DMS114 treated with DMSO at 0.1 percent for 48 hours (cell line): ENCODE results near the gene SCGB1D2.
"Not testable (repeated sequence)": the region's sequence is repeated elsewhere in the genome, so short reads cannot be mapped to it uniquely, and the experiment has no call there.

Experiments
- DNase-seq: peaks from one replicate; lab custom pipeline; 2025; ENCODE audit not compliant: unreplicated experiment; lab: John Stamatoyannopoulos, UW

SCGB1D2 gene, protein sequence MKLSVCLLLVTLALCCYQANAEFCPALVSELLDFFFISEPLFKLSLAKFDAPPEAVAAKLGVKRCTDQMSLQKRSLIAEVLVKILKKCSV

DNA sequence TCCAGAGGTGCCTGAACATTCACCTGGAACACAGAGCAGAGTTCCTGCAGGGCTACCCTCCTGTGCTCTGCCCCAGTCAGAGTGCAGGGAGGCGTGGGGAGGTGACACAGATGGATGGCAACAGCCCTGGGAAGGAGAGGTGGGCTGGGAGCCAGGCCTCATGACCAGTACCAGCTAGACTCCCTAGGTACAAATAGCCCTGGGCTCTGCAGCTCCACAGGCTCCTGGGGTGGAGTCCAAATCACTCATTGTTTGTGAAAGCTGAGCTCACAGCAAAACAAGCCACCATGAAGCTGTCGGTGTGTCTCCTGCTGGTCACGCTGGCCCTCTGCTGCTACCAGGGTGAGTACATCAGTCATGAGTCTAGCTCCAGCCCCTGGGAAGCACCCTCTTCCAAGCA, at the start of gene SCGB1D2:
TSS of gene SCGB1D2 (plus strand) at position 219 of the 400 bp plus-strand sequence. CDS start at position 288, 69 bp downstream.
- DNase-seq: no peak

GRCh38 chr11:62193952-62194351, 48.1 kb upstream of the SCGB1D2 start:
- no peak for DNase-seq

DNA sequence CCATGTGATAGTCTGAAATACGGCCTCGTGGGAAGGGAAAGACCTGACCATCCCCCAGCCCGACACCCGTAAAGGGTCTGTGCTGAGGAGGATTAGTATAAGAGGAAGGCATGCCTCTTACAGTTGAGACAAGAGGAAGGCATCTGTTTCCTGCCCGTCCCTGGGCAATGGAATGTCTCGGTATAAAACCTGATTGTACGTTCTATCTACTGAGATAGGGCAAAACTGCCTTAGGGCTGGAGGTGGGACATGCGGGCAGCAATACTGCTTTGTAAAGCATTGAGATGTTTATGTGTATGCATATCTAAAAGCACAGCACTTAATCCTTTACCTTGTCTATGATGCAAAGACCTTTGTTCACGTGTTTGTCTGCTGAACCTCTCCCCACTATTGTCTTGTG, 47.0 kb upstream of the SCGB1D2 start:
- not testable (repeated sequence) for DNase-seq

DNA sequence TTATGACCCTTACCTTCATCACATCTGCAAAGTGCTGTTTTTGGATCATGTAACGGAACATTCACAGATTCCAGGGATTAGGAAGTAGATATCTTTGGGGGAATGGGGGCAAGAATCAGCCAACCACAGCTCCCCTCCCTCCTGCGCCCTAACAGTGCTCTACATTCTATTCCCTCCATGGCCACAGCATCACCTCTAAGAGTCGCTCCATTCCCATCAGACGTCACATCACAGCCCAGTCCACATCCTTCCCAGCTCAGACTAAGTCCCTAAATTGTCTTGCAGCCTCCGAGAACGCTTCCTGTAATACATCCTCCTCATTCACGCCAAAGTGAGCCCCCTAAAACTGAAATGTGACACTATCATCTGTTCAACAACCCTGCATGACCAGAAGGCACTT, 46.1 kb upstream of the SCGB1D2 start:
- no peak for DNase-seq

DNA sequence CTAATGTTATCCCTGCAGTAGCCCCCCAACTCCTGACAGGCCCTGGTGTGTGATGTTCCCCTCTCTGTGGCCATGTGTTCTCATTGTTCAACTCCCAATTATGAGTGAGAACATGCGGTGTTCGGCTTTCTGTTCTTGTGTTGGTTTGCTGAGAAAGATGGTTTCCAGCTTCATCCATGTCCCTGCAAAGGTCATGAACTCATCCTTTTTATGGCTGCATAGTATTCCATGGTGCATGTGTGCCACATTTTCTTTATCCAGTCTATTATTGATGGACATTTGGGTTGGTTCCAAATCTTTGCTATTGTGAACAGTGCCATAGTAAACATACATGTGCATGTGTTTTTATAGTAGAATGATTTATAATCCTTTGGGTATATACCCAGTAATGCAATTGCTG, 44.6 kb upstream of the SCGB1D2 start:
- DNase-seq: not testable (repeated sequence)

DNA sequence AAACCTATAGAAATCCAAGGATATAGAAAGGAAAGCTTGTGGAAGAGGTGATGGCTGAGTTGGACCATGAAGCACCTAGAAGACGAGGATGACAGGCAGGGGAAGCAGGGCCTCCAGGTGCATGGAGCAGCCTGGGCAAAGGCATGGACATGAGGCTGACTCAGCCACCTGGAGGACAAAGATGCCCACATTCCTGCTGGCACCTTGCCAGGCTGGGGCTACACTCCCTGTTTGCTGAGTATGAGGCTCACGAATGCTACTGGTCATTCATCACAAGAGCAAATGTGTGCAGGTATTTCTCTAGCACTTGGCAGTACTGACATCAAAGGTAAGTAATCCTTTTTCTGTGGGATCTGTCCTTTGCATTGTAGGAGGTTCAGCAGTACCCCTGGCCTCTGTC, 40.7 kb upstream of the SCGB1D2 start:
- DNase-seq: no peak

GRCh38 chr11:62202910-62203309, 39.1 kb upstream of the SCGB1D2 start:
- DNase-seq: no peak

- DNase-seq: no peak
Observed at GRCh38 chr11:62204430-62204829, 37.6 kb upstream of the SCGB1D2 start.

- no peak for DNase-seq
Observed at GRCh38 chr11:62205441-62205840, 36.6 kb upstream of the SCGB1D2 start.

- DNase-seq: not testable (repeated sequence)
Observed at GRCh38 chr11:62206276-62207066, 35.6 kb upstream of the SCGB1D2 start.

DNA sequence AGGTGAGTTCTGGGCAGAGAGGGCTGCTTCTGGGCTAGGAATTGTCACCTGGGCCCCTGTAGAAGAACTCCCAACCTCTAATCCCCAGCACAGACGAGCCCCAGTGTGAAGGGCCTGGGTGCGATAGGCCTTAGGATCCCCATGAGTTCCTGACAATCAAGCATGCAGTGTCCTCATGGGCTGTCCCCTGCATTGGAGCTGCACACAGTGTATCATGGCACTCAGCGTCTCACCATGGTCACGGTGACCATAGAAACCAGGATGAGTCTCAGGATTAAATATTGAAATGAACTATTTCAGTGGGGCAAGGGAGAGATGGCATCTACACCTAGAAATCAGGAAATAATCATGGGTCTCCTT, 33.3 kb upstream of the SCGB1D2 start:
- no peak for DNase-seq

DNA sequence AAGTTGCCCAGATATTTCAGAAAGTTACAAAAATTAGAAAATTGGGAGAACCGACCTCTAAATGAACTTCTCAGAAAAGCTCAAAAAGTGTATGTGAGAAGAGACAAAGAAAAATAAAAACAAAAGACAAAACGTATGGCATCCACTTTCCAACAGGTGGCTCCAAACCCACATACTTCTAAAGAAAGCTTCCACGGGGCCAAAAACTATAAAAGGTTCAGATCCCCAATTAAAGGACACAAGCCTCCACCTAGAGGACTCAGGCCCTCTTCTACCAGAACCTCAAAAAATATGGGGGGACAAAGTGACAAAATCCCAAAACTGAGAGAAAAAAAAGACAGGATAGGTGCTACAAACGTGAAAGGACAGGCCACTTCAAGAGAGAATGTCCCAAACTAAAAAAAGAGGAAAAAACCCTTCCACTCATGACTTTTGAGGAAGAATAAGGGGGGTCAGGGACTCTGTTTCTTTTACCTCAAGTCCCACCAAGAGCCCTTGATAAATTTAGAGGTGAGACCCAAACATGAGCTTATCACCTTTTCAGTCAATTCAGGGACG, 24.8 kb upstream of the SCGB1D2 start:
- DNase-seq: peak; percentile 42

DNA sequence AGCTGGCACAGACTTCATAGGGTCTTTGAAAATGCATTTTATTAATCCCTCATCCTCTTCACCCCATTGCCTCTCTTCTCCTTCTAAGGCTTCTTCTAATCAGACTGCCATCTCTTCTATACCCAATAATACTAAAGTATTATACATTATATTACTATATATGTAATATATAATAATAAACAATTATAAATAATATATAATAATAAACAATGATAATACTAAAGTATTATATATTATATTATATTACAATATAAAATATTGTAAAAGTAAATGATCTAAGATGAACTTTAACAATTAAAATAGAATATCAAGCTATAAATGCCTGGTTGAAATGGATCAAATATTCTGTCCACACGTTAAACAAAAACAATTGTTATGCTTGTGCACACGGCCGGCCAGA, 20.5 kb upstream of the SCGB1D2 start:
- no peak for DNase-seq

- no peak for DNase-seq
Observed at GRCh38 chr11:62223095-62223494, 18.9 kb upstream of the SCGB1D2 start.

DNA sequence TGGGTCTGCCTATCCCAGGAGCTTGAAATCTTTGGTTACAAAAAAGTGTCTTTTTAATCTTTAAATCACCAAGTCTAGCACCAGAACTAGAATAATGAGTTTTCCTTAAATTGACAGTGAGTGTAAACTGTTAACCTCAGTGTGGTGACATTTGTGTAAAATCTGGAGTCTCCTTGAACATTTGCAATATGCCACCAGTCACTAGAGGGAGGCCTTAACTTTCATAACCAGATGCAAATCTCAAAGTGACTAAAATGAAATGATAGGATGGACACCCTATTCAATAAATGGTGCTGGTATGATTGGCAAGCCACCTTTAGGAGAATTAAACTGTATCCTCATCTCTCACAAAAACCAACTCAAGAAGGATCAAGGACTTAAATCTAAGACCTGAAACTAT, 8.3 kb upstream of the SCGB1D2 start:
- peak; percentile 5 for DNase-seq

GRCh38 chr11:62236187-62236586, 5.9 kb upstream of the SCGB1D2 start:
- no peak for DNase-seq

GRCh38 chr11:62237499-62237898, 4.5 kb upstream of the SCGB1D2 start:
- DNase-seq: no peak

DNA sequence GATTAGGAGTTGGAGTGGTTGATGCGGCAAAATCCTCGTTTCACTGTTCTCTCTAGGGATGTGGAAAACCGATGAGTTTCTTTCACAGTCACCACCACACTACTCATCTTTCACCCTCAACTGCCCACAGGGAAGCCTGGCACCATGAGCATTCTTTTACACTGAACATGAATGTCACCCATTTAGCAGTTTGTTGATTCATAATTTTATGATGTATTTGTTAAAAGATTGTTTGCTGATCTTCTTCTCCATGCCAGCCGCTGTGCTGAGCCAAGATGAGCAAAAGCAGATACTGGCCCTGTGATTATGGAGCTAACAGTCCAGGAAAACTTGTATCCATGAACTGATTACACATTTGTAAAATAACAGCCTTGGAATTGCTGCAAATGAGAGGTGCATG, 3.9 kb upstream of the SCGB1D2 start:
- no peak for DNase-seq

- no peak for DNase-seq
Observed at GRCh38 chr11:62241095-62241494, 944 bp upstream of the SCGB1D2 start.

DNA sequence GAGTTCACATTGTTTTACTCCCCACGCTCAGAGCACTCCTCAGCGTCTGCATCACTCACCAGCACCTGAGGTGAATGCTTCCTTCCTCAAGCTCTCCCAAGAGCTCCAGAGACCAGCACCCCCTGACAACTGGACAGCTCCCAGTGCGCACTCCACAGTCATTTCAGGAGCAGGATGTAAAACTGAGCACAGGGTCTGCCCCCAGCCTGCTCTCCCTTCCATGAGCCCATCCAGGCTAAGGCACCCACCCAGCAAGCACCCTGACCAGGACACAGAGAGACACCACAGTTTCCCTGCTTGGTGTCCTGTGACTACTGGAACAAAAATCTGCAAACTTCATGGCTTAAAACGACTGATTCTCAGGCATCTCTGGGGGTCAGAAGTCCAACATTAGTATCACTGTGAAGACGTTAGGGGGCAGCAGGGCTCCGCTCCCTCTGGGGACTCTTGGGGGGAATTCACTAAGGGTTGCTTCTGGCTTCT, 3.3 kb downstream of the SCGB1D2 start:
- no peak for DNase-seq

GRCh38 chr11:62251698-62252097, 9.7 kb downstream of the SCGB1D2 start:
- no peak for DNase-seq

GRCh38 chr11:62253999-62254542, 12.0 kb downstream of the SCGB1D2 start:
- no peak for DNase-seq
